B cell (primary cell): Measurements from ENCODE around the gene LARGE1. TPM values are rescaled to one million over a fixed set of nuclear protein-coding genes. Genes with fewer than 3 reads are reported as not detected.

Experiments
- ATAC-seq: fragments of 200-7000 bp; cut with Tn5 transposase; one replicate; pipeline ENCODE4 v1.10.0; 2021; ENCODE audit warnings: low read depth, mild to moderate bottlenecking, moderate number of reproducible peaks, moderate library complexity
- CTCF ChIA-PET: fragments of 350-600 bp; sonication (Branson Sonifier 250); formaldehyde crosslinking; loops from one replicate; lab custom pipeline; 2021; ENCODE audit warnings: antibody characterized with exemption, inconsistent platforms; lab: Charles Lee
- POLR2A ChIA-PET: fragments of 350-600 bp; sonication (Branson Sonifier 250); formaldehyde crosslinking; loops from one replicate; lab custom pipeline; 2021; ENCODE audit warnings: antibody characterized with exemption; lab: Charles Lee
- DNase-seq: peaks from one replicate; pipeline ENCODE4 v3.0.0; 2013
- H2AFZ ChIP-seq: 2 replicates; pipeline ENCODE4 v1.6.1; 2012; ENCODE audit warnings: mild to moderate bottlenecking, low read depth, low read length; ENCODE audit not compliant: insufficient read depth, poor library complexity, severe bottlenecking
- H3K27ac ChIP-seq, 2 donors: 1 replicate in 1 of 2; 2 replicates in 1 of 2; pipeline ENCODE4 v1.5.1; 2012 to 2013; ENCODE audit warnings: low read length in 2 of 2, mild to moderate bottlenecking in 2 of 2, moderate library complexity in 1 of 2
- H3K27me3 ChIP-seq, 4 experiments: fragments of 200-600 bp in 1 of 4; sonication (generic) in 1 of 4; replicated peaks in 1 of 4; 1 replicate in 2 of 4; 2 replicates in 2 of 4; pipeline versions ENCODE4 v1.6.1 to v1.7.0; 2013 to 2016; ENCODE audit warnings: low read length in 3 of 4, mild to moderate bottlenecking in 2 of 4, mixed read lengths in 1 of 4, moderate library complexity in 1 of 4; ENCODE audit not compliant: insufficient read depth in 4 of 4, control insufficient read depth in 3 of 4; ENCODE audit errors: control extremely low read depth in 1 of 4
- H3K36me3 ChIP-seq, 2 experiments: replicated peaks in 1 of 2; 1 replicate in 1 of 2; 2 replicates in 1 of 2; pipeline versions ENCODE4 v1.6.1 to v1.7.1; 2013; ENCODE audit warnings: low read length in 1 of 2; ENCODE audit not compliant: insufficient read depth in 2 of 2, control insufficient read depth in 1 of 2; ENCODE audit errors: control extremely low read depth in 1 of 2, extremely low read depth in 1 of 2
- H3K4me1 ChIP-seq, 2 donors: fragments of 200-600 bp in 1 of 2; sonication (generic) in 1 of 2; 1 replicate in 1 of 2; 2 replicates in 1 of 2; pipeline versions ENCODE4 v1.5.1 to v1.6.1; 2013 to 2017; ENCODE audit warnings: low read length in 2 of 2; ENCODE audit not compliant: control insufficient read depth in 2 of 2, insufficient read depth in 2 of 2
- H3K4me2 ChIP-seq: replicated peaks from 2 replicates; pipeline ENCODE3; 2012; ENCODE audit warnings: mild to moderate bottlenecking, low read depth, low read length; ENCODE audit not compliant: poor library complexity, severe bottlenecking
- H3K4me3 ChIP-seq, 5 experiments: fragments of 200-600 bp in 1 of 5; sonication (generic) in 1 of 5; 1 replicate in 3 of 5; 2 replicates in 2 of 5; pipeline versions ENCODE4 v1.5.1 to v1.7.0; 2011 to 2016; ENCODE audit warnings: low read length in 4 of 5, mild to moderate bottlenecking in 4 of 5, low read depth in 2 of 5, control low read depth in 1 of 5, moderate library complexity in 1 of 5; ENCODE audit not compliant: insufficient read depth in 1 of 5; ENCODE audit errors: control extremely low read depth in 1 of 5, extremely low read depth in 1 of 5
- H3K79me2 ChIP-seq: fragments of 200-600 bp; sonication (generic); one replicate; pipeline ENCODE4 v1.6.0; 2016; ENCODE audit warnings: low read length; ENCODE audit not compliant: control insufficient read depth, insufficient read depth
- H3K9ac ChIP-seq: fragments of 200-600 bp; sonication (generic); 2 replicates; pipeline ENCODE4 v1.6.1; 2017; ENCODE audit warnings: mild to moderate bottlenecking, low read length, moderate library complexity
- H3K9me3 ChIP-seq, 3 donors: one replicate each; pipeline versions ENCODE4 v1.6.1 to v1.7.1; 2013; ENCODE audit warnings: low read length in 2 of 3; ENCODE audit not compliant: control insufficient read depth in 2 of 3, insufficient read depth in 1 of 3; ENCODE audit errors: control extremely low read depth in 1 of 3
- H4K20me1 ChIP-seq: 2 replicates; pipeline ENCODE4 v1.6.0; 2012; ENCODE audit warnings: mild to moderate bottlenecking, low read length; ENCODE audit not compliant: insufficient read depth, control insufficient read depth, poor library complexity, severe bottlenecking
- H3K27ac Mint-ChIP-seq: one replicate; pipeline ENCODE4 v1.8.0; 2021; ENCODE audit warnings: mixed read lengths
- H3K27me3 Mint-ChIP-seq: one replicate; pipeline ENCODE4 v1.8.0; 2021; ENCODE audit warnings: mixed read lengths
- H3K4me1 Mint-ChIP-seq: one replicate; pipeline ENCODE4 v1.8.0; 2021; ENCODE audit warnings: mixed read lengths
- H3K4me3 Mint-ChIP-seq: one replicate; pipeline ENCODE4 v1.8.0; 2021; ENCODE audit warnings: mixed read lengths
- H3K9me3 Mint-ChIP-seq: one replicate; pipeline ENCODE4 v1.8.0; 2022; ENCODE audit warnings: mixed read lengths; ENCODE audit not compliant: insufficient read depth
- CTCF ChIP-seq: fragments of 200-600 bp; IDR thresholded peaks from one replicate; pipeline ENCODE4 v1.8.0; 2022; ENCODE audit warnings: antibody characterized with exemption, mild to moderate bottlenecking
- EZH2 ChIP-seq: IDR thresholded peaks from 2 replicates; pipeline ENCODE4 v1.6.1; 2012; ENCODE audit warnings: borderline replicate concordance, low read depth, mild to moderate bottlenecking, moderate library complexity, low read length; ENCODE audit not compliant: insufficient read depth, poor library complexity, severe bottlenecking
- WGBS: methylation state at CpG from one replicate; pipeline ENCODE4 v1.1.5; 2013; ENCODE audit warnings: missing lambda C conversion rate; ENCODE audit not compliant: insufficient coverage; 5-methylcytosine and 5-hydroxymethylcytosine counted together
- intact Hi-C: fragments of 100-400 bp; cut with micrococcal nuclease; formaldehyde crosslinking; loops from one replicate; pipeline ENCODE4 v1.10.0; 2022
- polyA plus RNA-seq: library from polyadenylated mRNA; depleted of rRNA; stranded (reverse); fragments of >200 nt; gene quantifications from 2 replicates; pipeline ENCODE4 v1.2.3, GENCODE V29; 2012
- total RNA-seq, 2 donors: library from RNA; stranded (reverse); fragments of 120-200 nt in 1 of 2; gene quantifications; 1 replicate in 1 of 2; 2 replicates in 1 of 2; pipeline versions ENCODE4 v1.2.3 to v1.2.4, GENCODE V29; 2013 to 2022

LARGE1 gene
- total and polyA plus RNA-seq, 2 donors (not counting 1 experiment from before 2014, with no cell fraction given), result 20.7 to 82.0 TPM

GRCh38 chr22:33520904-33521780, 399.1 kb downstream of the LARGE1 start:
- ATAC-seq (peak; percentile 18), DNase-seq (peak; percentile 22)
- peaks cover 26% of the 10 kb centered on the region for H3K79me2 ChIP-seq
- H3K9me3 ChIP-seq, result peaks cover 0 to 8% (median 5%) of the 10 kb centered on the region in 3 donors
- POLR2A ChIA-PET, result interaction anchor here (0.6 to 5.2 kb wide), 6 partner anchors 26 to 401 kb away, joined by 3 to 28 read pairs (median 5); no protein-coding TSS in a partner anchor
- no peak overlapping the region for H3K4me3 ChIP-seq
- Mint-ChIP-seq H3K4me1 (peaks cover 66% of the 10 kb centered on the region), H3K4me3 (peak overlapping the region; percentile 35), H3K27me3 (no peaks in the 10 kb centered on the region), H3K27ac (peak overlapping the region; percentile 86), H3K9me3 (no peaks in the 10 kb centered on the region)
- no peak for TF ChIP-seq CTCF
- no peak for TF ChIP-seq EZH2
- H3K9ac ChIP-seq, result no peak overlapping the region
- intact Hi-C loops, result no loop called here
- no peaks in the 10 kb centered on the region for H3K27me3 ChIP-seq
- 94% methylated on average over 4 of the region's 8 CpGs for WGBS
- no peak overlapping the region for H2AFZ ChIP-seq
- peaks cover 57 to 63% of the 10 kb centered on the region in 2 donors for H3K4me1 ChIP-seq
- H3K36me3 ChIP-seq, result no peaks in the 10 kb centered on the region
- peak overlapping the region; percentile 16 for H3K4me2 ChIP-seq
- no peaks in the 10 kb centered on the region for H4K20me1 ChIP-seq
- H3K27ac ChIP-seq, result peak overlapping the region in 1 of 2 donors; percentile 75
- CTCF ChIA-PET, result interaction anchor here (0.6 to 8.9 kb wide), 17 partner anchors 8 to 590 kb away, joined by 3 to 258 read pairs (median 4); partner anchors contain the start of gene LARGE1
